ENCODE measurements around the gene TRIM44.

Gene TRIM44

GRCh38 chr11:35794850-35795249 lies 132.3 kb downstream of the TRIM44 start:
- DNase-seq, result no peak

GRCh38 chr11:35796562-35796961 lies 134.0 kb downstream of the TRIM44 start:
- no peak for DNase-seq

- no peak for DNase-seq
These were observed 135.8 kb downstream of the TRIM44 start for GRCh38 chr11:35798423-35798822.

- DNase-seq, result no peak
These were observed 136.4 kb downstream of the TRIM44 start for GRCh38 chr11:35798983-35799382.

GRCh38 chr11:35799655-35800054 lies 137.1 kb downstream of the TRIM44 start:
- no peak for DNase-seq

- DNase-seq, result no peak
These were observed 138.7 kb downstream of the TRIM44 start for GRCh38 chr11:35800970-35801953.

GRCh38 chr11:35802221-35802620 lies 139.6 kb downstream of the TRIM44 start:
- DNase-seq, result no peak

GRCh38 chr11:35802672-35803071 lies 140.1 kb downstream of the TRIM44 start:
- no peak for DNase-seq

- no peak for DNase-seq
These were observed 140.5 kb downstream of the TRIM44 start for GRCh38 chr11:35803115-35803514.

GRCh38 chr11:35804451-35805040 lies 142.0 kb downstream of the TRIM44 start:
- no peak for DNase-seq

- no peak for DNase-seq
These were observed 147.0 kb downstream of the TRIM44 start for GRCh38 chr11:35809561-35809960.

- no peak for DNase-seq
These were observed 147.6 kb downstream of the TRIM44 start for GRCh38 chr11:35810045-35810645.

GRCh38 chr11:35811783-35812182 lies 149.2 kb downstream of the TRIM44 start:
- DNase-seq, result peak; percentile 33

- no peak for DNase-seq
These were observed 150.3 kb downstream of the TRIM44 start for GRCh38 chr11:35812828-35813227.

GRCh38 chr11:35814081-35814695 lies 151.6 kb downstream of the TRIM44 start:
- peak; percentile 60 for DNase-seq

GRCh38 chr11:35814720-35815305 lies 152.2 kb downstream of the TRIM44 start:
- DNase-seq, result peak; percentile 33

- DNase-seq, result peak; percentile 58
These were observed 153.2 kb downstream of the TRIM44 start for GRCh38 chr11:35815556-35816315.

- no peak for DNase-seq
These were observed 158.0 kb downstream of the TRIM44 start for GRCh38 chr11:35820614-35821013.

- DNase-seq, result no peak
These were observed 160.4 kb downstream of the TRIM44 start for GRCh38 chr11:35822815-35823495.

GRCh38 chr11:35823742-35824298 lies 161.2 kb downstream of the TRIM44 start:
- no peak for DNase-seq

GRCh38 chr11:35825386-35825785 lies 162.8 kb downstream of the TRIM44 start:
- DNase-seq, result no peak

Measured in NCI-H82 (cell line).